Stimulated activated CD4-positive, alpha-beta T cell treated with anti-CD3 and anti-CD28 coated beads, Interleukin-12 subunit alpha, Interleukin-12 subunit beta, amount 100 ng/mL, for 48 hours (primary cell): ENCODE data around the gene CLCF1.

Source experiments
- DNase-seq, 3 donors: peaks; one replicate each; pipeline ENCODE4 v3.0.0-alpha.2; 2020; ENCODE audit warnings: low read depth in 2 of 3, low spot score in 1 of 3

CLCF1 gene

DNA sequence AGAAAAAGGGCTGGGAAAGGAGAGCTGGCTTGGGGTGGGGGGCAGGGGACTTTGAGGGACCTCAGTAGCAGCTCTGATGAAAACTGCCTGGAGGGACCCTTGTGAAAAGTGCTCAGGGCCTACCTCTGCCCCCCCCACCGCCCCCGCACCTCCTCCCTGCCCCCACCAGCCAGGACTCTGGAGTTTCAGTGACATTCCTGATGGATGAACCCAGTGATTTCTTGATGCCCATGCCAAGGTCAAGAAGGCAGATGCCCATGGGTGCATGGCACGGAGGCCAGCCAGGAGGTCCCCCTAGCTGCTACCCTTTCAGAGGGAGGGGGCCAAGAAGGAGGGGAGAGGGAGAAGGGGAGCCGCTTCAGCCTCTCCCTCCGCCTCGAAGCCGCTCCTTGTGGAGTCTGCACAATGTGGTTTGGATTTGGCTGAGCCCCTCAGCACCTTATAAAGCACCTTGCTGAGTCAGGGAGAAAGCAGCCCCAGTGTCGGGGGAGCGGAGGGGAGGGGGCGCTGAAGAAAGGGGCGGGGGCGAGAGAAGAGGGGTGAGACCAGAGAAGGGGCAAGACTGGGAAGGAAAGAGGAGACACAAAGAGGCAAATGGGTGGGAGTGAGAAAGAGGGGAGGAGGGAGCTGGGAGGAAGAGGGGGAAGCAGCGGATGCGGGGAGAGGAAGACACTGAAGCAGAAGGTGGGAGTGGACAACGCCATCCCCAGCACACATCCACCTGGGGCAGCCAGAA, 2.1 kb upstream of the CLCF1 start:
- DNase-seq, result no peak

DNA sequence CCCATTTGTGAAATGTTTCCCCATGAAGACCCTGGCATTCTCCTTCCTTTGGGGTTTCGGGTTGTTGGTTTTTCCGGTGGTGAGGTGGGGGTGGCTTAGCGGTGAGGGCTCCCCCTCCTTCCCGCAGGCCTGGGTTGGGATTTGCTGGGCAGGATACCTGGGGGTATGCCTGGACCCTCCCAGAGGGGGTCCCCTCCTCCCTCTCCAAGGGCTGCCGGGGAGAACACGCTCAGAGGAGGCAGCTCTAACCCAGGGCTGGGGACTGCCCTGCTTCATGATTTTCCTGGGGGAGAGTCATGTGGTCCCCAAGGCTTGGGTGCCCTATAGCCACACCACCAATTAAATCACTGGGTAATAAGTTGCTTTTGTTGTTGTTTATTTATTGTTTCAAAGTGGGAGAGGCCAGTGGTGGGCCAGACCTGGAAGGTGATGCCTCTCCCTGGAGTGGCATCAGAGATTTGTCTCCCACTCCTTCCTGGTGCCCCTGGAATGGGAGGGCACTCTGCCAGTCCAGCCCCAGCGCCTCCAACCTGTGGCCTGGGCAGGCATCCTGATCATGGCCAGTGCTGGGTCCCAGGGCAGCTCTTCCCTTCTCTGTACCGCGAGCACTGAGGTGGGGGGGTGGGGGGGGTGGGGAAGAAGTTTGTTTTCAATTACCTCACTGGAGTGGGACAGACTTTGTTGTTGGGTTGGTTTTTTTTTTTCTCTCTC, 1.3 kb upstream of the CLCF1 start:
- DNase-seq, result no peak

DNA sequence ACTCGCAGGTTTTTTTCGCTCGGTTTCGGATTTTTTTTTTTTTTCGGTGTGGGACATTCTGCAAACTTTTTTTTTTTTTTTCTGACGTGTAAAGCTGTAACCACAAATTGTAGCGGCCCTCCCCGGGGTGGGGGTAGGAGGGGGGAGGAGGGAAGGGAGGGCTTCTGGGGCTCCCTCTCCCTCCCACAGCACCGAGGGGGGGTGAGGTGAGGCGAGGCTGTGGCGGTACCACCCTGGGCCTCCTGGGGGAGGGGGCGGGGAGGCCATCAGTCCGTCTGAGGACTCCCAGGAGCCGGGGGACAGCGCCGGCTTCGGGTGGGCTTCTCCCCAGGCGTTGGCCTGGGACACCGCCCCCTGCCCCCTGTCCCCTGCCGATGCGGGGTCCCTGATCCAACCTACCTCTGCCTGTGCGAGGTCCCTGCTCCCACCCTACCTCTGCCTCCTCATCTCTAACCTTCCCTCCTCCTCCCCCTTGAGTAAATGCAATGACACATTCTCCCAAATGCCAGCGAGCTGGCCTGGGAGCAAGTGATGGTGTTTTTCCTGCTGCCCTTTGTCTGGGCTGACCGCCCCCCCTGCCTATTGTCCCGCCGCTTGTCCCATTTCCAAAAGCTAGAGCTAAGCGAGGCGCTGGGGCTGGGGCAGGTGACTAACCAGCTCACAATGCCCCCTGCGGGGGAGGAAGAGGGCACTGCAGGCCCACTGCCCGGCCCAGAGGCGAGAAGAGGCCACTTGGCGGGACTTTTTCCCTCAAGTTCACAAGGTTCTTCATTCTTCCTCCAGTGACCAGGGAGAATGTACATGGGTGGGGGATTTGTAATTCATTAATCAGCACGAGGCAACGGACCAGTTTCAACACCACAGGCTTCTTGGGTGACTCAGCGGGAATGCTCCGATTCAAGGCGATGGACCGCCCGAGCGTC, 511 bp upstream of the CLCF1 start:
- DNase-seq, result no peak

DNA sequence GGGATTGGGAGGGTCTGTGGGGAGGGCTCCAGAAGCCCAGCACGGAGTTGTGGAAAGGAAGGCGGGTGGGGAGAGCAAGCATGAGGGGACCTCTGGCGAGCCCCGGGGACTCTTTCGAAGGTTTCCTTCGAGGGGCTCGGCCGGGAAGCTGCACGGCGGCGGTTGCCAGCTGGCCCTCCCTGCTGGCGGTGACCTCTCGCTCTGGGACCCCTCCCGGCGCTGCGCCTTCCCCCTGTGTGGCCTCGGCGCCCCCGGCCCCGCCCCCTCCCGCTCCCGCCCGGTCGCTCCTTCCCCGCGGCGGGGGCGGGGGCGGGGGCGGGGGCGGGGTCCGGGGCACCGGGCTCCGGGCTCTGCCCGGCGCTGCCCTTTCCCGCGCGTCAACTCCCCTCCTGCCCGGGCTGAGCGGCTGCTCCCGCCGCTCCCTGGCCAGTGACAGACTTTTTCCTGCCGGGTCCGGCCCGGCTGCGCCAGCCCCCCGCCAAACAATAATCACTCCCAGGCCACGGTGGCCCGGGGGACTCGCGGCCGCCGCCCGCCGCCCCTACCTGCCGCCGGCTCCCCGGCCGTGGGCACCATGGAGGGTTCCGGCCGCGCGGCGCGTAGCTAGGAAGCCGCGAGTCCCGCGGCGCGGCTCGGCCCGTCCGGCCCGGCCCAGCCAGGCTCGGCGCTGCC, 941 bp downstream of the CLCF1 start:
- no peak for DNase-seq

DNA sequence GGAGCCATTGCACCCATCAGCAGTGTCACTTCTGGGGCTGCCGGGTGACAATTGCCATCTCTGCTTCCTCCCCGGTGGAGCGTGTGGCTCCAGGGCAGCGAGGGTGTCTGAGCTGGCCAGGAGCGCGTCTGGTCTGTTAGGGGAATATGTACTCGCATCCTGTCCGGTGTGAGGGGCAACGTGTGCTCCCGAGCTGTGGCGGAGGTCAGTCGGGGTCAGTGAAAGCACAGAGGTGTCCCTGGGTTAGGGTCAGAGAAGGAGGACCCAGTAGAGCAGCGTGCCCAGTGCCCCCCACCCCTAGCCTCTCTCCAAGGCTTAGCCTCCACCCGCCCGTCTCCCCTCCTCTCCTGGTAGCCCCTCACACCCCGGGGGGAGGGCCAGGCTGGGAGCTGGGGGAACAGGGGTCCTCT, 1.5 kb downstream of the CLCF1 start:
- no peak for DNase-seq

DNA sequence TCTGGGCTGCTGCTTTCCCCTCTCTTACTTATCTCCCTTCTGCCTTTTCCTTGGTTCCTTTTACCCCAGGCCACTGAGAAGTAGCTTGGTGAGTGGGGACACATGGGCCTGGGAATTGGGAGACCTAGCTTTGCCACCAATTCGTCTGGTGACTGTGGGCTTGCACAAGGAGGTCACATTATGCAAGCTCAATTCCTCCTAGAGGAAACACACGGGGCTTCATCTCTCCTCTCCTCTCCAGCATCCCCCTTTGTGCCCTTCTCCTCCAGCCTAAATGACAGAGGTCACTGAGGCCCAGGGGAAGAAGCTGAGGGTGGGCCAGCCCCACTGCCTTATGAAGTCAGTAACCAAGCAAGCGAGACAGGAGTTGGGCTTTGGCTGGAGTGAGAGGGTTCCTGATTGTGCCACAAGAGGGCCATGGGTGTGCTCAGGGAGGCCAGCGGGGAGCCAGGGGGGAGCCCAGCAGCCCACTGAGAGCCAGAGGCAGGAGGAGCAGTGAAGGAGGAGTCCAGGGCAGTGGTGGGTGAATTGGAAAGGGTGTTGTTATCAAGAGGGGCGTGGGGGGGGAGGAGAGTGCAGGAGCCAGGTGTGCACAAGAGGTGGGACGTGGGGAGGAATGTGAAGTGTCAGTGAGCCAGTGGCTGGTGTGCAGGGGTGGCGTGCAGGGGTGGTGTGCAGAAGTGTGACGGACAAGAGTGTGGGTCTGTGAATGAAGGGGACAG, 2.0 kb downstream of the CLCF1 start:
- DNase-seq, result no peak

DNA sequence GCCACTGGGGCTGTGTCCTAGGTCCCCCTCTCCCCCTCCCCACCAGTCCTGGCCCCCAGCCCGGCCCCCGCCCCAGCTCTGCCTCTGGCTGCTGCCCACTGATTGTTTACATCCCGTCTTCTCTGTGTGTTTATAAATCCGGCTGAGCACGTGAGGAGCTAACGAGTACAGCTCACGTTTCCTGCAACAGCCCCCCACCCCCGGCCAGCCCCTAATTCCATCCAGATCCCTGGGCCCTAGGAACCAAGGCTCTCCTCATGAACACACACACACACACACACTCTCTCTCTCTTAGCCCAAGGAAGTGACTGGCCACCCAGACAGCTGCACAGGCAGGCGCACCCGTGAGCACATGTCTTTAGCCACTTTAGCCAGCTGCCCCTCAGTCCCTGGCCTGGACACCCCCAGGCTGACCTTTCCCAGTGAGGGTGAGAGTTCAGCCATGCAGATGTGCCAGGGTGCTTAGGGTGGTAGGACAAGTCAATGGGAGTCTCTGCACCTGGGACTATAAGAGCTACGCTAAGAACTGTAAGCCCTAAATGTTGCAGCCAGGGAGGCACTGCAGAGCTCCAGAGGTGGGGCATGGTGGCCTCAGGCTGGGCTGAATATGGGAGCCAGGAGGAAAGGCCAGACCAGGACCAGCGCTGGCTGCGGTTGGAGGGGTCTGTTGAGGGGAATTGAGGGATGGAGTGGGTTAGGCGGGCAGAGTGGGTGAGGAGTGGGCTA, 2.9 kb downstream of the CLCF1 start:
- no peak for DNase-seq

DNA sequence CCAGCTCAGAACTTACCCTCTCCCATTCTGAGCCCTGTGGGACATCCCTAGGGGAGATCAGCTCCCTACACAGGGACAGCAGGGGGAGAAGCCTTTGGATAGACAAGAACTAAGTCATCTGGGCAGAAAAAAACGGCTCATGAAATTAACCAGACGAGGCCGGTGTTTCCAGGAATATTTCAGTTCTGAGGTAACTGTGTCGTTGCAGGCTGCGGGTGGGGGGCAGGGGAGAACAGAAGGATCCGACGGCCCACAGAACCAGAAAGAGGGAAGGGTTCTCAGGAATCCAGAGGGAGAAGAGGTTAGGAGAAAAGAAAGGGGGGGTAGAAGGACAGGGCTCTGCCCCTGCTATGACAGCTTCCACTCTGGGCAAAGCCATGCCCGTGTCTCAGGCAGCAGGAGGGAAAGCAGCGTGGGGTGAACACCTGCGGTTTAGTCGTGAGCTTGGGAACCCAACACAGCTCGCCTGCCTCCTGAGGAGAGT, 3.6 kb downstream of the CLCF1 start:
- DNase-seq, result no peak

DNA sequence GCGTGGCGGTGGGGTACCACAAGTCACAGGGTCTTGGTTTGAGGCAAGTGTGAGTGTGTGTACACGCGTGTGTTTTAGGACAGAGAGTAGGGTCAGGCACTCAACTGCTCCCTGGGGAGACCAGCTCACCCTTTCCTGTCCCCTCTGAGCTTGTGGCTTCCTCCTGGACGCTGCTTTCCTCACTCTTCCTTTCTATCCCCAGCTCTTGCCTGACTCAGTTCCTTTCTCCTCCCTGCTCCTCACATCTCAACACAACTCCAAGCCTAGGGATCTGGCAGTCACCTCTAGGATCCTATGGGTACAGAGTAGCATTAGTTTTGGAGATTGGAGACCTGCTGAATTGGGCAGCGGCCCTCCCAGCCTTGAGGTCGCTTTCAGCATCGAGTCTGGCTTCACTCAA, 4.1 kb downstream of the CLCF1 start:
- DNase-seq, result no peak

DNA sequence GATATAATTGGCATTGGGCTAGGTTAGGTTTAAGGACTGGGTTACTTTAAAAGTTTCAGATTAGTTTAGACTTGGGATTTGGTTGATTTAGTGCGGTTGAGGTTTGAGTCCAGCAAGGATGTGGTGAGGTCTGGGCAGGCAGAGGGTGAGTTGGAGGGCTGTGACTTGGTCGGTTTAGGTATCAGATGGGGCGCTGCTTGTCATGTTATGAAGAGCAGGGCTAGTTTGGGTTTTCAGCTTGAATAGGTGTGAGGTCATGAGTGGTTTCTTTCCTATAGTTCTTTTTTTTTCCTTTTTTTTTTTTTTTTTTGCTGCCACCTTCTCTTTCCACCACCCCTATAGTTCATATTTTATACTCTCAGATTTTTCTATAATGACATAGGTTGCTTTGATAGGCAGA, 4.8 kb downstream of the CLCF1 start:
- DNase-seq, result no peak

DNA sequence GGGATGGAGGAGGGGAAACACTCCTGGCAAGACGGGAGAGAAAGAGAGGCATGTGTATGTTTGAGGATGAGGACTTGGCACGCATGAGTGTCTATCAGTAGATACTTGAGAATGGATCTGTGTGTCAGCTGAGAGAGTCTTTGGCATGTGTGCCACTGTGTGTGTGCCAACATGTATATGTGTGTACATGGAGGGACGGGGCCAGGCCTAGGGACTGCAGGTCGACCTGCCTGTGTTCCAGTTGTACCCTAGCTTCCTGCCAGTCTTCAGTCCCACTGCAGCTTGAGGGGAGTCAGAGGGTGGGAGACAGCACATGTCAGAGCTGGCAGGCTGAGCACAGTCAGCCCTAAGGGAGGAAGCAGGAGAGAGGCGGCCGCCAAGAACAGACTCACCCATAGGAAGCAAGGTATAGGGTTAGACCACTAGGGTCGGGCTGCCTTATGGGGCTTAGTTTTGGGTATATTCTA, 5.6 kb downstream of the CLCF1 start:
- DNase-seq, result no peak

DNA sequence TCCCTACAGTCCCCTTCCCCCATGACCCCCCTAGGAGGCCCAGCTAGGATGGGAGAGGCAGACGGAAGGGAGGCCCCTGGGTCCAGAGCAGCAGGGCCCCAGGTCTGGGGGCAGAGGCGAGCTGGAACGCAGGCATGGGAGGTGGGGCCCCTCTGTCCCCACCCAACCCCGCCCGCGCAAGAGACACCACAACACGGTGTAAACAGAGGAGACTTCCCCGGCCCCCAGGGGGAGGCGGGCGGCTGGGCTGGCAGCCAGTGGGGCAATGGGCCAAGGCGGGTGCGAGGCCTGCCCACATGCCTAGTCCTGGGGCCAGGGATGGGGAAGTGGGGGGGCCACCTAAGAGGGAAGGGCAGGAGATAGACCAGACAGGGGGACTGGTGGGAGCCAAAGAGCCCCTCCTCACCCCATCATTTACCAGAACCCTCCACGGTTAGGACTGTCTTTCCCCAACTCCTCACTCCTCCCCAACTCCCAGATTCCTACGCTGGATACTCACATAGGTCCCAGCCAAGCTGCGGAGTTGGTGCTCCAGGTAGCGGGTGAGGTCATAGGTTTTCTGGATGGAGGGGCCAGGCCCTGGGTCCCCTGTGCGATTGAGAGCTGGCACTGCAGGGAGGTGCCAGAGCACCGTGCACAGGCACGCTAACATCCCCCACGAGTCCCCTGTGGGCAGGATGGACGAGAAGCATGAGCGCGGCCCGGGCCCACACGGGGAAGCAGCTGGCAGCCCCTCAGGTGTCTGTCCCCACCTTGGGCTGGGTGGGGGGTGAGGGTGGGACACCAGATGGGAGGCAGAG, 6.2 kb downstream of the CLCF1 start:
- no peak for DNase-seq

DNA sequence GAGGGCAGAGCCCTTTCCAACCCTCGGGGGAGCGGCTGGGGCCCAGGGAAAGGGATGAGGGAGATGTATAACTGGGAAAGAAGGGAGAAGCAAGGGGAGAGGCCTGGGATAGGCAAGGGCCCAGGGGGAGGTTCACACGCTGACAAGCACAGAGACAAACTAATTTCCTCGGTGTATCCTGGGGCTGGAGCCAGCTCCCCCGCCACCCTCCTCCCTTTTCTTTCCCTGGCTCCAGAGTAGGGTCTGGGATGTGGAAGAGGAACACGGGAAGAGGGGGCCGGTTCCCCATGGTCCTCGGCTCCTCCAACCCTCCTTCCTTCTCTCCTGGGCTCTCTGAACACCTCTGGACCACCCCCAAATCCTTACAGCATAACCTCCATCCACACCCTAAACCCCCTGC, 6.9 kb downstream of the CLCF1 start:
- no peak for DNase-seq

DNA sequence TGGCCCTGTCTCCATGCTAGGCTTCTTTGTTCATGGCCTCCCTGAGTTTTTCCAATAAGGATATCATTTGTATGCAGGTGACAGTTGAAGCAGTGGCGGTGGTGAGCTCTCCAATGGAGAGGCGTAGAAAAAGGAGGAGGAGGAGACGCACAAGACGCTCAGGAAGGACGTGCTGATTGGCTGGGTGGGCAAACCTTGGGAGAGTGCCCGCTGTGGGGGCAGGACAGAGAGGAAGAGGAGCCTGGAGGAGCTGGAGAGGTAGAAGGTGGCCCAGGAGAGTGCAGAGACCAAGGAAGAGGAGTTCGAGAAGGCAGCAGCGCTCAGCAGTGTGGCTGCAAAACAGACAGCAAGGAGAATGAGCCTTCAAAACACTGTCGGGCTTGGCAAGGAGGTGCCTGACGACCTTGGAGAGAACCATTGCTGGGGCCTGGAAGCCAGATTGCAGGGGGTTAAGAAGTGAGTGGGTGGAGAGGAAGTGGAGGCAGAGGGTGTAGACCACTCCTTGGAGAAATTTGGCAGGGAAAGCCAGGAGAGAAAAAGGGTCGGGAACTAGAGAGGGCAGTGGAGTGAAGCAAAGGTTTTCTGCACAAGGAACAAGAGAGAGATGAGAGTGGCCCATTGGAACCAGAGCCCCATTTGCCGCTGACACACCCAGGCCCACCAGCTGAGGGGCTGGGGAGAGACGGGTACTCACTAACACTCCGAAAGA, 7.5 kb downstream of the CLCF1 start:
- DNase-seq, result no peak

DNA sequence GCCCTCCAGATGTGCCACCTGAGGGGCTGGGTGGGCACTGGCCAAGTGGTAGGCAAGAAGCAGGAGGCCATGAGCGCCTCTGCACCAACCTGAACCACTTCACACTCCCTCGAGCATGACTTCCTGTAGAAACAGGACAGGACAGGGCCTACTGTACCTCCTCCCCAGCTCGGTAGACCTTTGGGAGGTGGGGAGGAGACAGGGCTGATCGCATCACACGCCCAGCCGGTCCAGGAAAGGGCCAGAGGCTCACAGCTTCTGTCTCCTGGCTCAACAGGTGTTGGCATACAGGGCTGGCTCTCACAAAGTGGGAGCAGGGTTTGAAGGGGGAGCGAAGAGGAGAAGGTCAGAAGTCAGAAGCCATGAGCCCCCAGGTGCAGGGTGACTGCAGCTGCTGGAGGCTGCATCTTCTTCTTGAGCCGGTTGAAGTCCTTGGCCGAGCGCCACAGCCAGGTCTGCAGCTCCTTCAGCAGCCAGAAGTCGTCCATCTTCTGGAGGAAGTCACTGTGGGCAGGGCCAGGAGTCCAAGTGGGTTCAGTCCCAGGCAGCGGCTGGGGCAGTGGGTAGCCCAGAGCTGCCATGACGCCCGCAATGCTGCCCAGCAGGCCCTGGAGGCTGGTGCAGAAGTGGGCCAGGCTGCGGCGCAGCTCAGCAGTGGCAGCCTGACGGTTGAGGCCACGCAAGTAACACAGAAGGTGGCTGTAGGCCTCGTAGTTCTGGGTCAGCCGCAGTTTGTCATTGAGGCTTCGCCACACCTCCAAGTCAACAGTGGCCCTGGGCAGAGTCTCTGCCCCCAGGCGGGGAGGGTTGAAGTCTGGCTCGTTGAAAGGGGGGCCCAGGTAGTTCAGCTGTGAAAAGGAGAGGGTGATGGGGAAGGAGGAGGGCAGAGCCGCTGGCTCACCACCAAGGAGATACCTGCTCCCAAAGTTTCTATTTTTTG, 8.3 kb downstream of the CLCF1 start:
- no peak for DNase-seq

DNA sequence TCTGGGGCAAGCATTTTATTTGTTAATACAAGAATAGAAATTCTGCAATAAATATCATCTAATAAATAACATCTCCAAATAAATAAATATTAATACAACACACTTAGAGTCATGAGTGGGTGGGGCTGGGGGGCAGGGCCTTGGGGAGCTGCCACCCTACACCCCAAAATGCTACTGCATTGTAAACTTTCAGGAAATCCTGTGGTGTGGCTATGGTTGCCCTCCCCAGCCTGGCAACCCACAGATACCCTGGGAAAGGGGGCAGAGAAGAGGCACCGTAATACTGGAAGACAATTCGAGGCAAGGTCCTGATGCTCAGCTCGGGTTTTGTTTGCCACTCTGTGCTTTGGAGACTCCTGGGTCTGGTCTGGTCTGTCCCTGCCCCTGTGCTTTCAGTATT, 9.2 kb downstream of the CLCF1 start:
- no peak for DNase-seq
